ENCODE data around the gene PTPRG. TPM values are rescaled to one million over a fixed set of nuclear protein-coding genes. Genes with fewer than 3 reads are reported as not detected.

The PTPRG gene
- total RNA-seq, 1 donor from 2014 or later, result 119 TPM

DNA sequence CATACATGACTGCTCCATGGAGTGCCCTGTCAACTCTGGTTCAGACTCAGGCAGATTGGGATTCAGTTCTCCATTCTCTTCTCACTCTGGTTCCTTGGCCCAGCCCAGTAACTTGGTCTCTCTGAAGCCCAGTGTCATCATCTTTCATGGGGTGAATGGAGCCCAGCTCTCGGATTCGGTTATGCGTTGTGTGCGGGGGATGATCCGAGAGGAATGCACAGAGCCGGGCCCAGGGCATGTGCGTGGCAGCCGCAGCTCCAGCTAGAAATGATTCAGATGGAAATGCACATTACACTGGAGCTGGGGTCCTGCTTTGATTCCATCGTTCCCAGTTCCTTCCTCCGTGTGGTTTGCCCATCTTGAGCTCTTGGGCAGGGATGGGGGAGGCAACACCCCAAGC lies 622.6 kb downstream of the PTPRG start:
- DNase-seq (ENCODE audit: low read depth), result no peak

DNA sequence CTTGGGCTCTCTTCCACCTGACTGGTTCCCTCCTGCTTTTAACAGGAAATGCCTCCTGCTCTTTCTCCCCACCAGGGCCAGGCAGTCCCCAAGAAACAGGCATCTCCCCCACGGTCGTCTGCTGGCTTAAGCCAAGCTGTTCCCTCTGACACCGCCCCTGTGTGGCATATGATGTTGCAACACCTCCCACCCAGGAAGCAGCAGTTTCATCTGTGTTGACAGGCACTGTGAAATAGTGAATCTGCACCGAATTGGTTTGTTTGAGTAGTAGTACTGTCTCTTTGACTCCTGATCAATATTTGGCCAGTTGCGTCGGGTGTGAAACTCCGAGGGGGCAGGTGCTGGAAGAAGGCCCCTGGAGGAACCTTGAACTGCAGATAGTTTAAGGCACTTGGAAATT lies 623.2 kb downstream of the PTPRG start:
- peak; percentile 55 for DNase-seq (ENCODE audit: low read depth)

DNA sequence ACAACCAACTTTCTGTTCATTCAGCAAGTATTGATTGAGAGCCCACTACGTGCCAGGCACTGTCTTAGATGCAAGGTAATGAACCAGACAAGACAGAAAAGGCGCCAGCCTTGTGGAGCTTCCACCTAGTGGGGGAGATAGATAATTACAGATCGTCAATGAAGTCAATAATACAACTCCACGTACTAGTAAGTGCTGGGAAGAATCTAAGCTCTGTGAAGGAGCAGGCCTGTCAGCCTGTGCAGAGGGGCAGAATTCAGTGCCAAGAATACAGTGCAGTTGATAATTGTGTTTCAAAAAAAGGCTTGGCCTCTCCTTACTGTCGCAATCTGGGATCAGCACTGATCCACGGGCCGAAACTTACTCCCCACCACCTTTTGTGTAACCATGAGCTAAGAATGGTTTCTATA lies 625.7 kb downstream of the PTPRG start:
- DNase-seq (ENCODE audit: low read depth), result no peak

DNA sequence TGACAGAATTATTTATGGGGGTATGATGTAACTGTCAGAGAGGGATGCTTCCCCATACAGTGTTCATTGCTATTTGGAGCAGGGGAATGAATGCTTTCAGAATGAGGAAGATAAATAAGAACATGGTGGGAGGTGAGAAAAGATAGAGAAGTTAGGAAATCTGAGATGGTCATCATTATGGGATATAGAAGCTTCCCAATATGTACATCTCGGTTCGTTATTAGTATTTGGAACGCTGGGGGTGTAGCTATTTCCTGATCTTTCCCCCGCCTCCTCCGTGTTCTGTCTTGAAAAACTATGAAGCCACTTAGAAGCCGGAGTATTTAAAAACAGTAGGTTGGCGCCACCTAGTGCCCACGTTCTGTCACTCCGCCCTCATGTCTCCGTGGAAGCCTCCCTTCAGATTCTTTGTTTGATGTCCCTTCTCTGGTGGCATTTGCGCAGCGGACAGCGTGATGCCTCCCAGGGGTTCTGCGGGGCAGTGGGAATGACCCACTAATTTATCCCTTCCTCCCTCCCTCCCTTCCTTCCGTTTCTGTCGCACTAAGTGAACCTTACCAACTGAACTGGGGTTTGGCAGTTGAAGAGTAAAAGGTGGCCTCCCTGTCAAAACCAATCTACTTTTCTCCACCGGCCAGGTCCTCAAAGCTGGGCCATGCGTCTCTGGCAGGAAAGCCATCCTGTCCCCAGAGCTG lies 627.5 kb downstream of the PTPRG start:
- DNase-seq (ENCODE audit: low read depth), result peak; percentile 63

DNA sequence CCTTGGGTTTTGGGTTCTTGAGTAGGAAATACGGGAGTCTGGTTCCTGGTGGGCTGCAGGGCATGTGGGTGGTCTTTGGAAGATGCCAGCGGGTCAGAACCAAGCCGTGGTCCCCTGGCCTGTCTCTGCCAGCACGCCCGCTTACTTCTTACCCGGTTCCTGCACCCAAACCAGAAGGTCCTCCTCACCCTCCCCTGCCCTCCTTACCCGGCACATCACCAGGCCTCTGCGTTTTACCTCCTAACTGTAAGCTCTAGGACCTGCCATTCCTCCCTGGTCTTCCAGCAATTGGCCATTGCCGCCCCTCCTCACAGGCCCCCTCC lies 628.0 kb downstream of the PTPRG start:
- DNase-seq (ENCODE audit: low read depth), result no peak

DNA sequence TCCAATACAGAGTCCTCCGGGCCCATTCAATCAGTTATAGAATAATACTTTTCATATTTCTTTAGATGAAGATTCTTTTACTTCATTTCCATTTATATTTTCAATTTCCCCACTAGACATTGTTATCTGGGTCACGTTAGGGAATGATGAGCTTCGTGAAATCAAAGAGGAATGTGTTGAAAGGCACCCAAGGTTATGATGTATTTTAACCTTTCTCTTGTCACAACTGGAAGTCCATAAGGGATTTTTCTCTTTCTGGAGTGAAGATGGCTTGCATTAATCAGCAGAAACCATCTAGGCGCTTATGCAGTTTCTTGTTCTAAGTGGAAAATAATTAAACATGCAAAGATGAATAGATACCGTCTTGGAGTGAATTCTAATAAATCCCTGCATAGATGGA lies 631.5 kb downstream of the PTPRG start:
- no peak for DNase-seq (ENCODE audit: low read depth)

DNA sequence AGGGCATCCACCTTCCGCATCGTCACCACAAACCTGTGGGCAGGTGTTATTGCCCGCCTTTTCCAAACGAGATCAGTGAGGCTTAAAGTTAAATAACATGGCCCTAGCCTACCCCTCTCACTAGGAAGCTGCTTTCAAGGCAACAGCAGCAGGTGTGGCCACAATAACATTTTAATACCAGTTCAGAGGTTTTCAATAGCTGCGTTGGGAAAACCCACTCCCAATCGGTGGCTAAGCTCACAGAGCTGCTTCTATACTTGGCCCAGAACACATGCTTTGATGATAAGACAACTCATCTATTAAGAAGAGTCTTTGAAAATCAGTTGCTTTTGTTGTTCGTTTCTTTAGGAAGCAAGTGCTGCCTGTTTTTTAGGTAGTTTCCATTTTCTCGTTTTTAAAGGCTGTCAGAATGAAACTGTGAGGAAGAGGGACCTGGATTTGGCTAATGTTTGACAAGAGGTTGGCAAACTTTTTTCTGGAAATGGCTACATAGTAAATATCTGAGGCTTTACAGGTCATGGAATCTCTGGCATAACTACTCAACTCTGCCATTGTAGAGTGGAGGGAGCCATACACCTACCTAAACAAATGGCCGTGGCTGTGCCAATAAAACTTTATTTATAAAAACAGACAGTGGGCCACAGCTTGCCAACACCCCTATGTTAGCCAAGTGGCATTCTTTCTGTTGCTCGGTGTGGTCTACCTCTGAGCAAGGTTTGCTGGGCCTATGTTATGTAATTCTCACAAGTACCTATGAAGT lies 632.4 kb downstream of the PTPRG start:
- DNase-seq (ENCODE audit: low read depth), result peak; percentile 45

DNA sequence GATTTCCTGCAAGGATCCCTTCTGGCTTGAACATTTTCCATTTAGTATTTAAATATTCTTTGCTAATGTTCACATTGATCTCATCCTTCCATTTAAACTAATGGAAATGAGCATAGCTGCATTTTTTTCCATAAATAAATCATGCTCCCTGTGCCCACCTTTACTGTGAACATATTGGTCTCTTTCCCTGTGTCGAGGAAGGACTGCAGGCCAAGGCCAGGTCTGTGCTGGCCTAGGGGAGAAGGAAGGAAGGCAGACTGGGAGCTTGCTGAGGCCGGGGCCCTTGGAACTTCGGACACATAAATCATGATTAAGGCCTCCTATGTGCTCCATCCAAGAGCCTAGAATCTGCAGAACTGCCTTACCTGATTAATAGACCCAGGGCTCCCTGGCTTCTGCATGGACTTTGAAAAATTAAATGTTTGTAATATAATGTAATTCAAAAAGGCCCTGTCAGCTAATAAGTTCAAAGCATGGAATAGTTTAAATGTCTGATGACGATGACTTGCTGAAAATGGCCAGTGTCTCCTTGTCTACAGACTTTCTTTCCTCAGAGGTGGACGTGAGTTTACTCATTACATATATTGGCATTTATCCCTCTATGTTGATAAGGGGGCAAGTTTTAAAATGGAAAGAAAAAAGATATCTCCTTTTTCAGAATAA lies 636.1 kb downstream of the PTPRG start:
- DNase-seq (ENCODE audit: low read depth), result no peak

DNA sequence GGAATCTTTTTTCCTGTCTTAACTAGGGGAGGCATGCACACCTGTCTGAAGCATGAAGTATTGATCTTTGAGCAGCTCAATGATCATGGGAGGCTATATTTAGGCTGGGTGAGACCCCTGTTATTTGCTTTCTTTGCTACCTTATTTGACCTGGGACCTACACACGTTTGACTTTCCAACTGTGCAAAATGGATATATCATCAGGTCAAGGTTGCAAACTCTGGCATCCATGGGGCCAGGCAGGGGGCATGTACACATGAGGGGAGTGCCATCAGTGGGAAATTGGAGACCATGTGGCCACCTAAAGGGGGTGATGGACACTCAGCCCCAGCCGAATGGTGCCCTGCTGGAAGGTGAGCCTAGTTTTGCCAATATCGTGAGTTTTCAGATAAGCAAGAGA lies 637.8 kb downstream of the PTPRG start:
- no peak for DNase-seq (ENCODE audit: low read depth)

DNA sequence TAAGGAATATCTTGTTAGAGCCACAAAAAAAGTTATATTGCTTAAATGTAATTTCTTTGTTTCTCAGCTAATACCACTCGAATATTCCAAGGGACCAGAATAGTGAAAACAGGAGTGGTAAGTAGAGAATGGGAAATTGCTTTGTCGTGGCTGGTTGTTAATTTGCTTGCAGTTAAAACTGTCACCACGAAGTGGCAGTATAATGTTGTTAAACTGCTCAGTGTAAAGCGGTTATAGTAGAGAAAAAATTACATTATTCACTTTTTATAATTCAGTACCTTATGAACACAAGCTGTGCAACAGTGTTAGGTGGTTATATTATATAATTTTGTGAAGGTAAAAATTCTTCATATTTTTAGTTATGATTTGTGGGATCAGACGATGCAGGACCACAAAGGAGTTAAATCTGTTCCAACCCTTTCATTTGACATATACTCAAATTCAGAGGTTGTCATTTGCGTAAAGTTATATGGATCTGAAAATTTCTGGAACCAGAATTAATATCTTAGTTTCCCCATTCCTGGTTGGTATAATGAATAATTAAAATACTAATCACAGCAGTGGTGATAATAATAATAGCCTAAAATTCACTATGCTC lies 640.2 kb downstream of the PTPRG start:
- DNase-seq (ENCODE audit: low read depth), result peak; percentile 42

DNA sequence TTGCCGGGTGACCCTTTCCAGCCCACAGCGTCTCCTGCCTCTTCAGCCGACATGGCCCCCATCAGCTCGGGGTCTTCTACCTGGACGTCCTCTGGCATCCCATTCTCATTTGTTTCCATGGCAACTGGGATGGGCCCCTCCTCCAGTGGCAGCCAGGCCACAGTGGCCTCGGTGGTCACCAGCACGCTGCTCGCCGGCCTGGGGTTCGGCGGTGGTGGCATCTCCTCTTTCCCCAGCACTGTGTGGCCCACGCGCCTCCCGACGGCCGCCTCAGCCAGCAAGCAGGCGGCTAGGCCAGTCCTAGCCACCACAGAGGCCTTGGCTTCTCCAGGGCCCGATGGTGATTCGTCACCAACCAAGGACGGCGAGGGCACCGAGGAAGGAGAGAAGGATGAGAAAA lies 641.8 kb downstream of the PTPRG start:
- DNase-seq (ENCODE audit: low read depth), result no peak

DNA sequence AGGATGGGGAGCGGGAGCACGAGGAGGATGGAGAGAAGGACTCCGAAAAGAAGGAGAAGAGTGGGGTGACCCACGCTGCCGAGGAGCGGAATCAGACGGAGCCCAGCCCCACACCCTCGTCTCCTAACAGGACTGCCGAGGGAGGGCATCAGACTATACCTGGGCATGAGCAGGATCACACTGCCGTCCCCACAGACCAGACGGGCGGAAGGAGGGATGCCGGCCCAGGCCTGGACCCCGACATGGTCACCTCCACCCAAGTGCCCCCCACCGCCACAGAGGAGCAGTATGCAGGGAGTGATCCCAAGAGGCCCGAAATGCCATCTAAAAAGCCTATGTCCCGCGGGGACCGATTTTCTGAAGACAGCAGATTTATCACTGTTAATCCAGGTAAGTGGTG lies 642.2 kb downstream of the PTPRG start:
- no peak for DNase-seq (ENCODE audit: low read depth)

DNA sequence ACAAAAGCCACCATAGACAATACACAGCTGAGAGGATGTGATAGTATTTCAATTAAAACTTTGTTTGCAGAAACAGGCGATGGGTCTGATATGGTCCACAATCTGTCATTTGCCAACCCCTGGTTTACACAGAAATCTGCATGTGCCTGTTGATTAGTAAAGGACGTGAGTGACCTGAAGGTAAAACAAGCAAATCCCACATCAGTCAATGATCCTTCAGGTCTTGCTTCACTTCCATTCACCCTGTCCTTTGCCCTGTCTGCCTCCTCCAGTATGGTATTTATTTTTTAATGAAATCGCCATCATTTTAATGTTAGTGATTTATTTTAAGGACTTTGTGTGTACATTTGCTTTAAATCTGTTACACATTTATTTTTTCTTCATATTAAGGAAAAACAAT lies 645.8 kb downstream of the PTPRG start:
- DNase-seq (ENCODE audit: low read depth), result no peak

DNA sequence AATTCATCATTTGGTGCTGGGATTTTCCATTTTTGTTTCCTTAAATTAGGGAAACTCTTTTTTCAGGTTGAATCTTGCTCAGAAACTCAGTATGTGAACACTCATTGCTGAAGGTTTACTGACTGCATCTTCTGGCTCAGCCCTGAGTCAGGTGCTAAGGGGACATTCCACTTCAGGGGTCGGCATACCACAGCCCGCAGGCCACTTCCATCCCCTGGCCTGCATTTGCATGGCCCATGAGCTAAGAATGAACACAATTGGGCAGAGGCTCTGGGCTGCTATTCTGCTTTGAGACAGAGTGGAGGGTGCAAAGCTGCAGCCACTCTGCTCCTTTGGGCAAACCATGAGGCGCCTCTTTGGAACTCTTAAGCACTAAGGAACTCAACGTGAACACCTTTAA lies 647.0 kb downstream of the PTPRG start:
- DNase-seq (ENCODE audit: low read depth), result no peak

DNA sequence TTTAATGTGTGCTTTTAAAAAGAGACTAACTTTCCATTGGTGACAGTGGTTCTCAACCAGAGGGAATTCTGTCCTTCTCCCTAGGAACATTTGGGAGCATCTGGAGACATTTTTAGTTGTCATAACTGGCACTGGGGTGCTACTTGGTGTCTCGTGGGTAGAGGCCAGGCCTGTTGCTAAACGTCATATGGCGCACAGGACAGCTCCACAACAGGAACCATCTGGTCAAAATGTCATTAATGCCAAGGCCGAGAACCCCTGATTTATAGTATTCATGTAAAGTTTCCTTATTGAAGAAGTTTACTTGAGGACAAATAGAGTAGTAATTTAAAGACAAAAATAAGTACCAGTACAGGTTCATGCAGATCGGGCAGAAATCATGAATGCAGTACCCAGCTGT lies 647.7 kb downstream of the PTPRG start:
- DNase-seq (ENCODE audit: low read depth), result no peak

DNA sequence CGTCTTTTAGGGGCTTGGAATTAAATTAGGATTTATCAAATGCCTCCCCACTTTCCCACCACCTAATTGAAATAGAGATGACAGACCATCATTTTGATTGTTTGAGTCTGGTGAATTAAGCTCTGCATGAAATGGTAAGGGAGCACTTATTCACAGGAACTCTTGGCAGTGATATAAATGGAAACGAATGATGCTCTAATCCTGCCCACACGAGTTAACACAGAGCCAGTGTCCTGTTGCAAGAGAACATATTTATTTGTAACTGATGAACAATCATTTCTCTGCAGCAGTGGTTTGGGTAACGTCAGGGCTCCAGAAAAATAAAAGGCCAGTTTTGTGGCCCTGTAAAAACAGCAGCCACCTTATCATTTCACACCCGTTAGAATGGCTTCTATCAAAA lies 648.6 kb downstream of the PTPRG start:
- no peak for DNase-seq (ENCODE audit: low read depth)

DNA sequence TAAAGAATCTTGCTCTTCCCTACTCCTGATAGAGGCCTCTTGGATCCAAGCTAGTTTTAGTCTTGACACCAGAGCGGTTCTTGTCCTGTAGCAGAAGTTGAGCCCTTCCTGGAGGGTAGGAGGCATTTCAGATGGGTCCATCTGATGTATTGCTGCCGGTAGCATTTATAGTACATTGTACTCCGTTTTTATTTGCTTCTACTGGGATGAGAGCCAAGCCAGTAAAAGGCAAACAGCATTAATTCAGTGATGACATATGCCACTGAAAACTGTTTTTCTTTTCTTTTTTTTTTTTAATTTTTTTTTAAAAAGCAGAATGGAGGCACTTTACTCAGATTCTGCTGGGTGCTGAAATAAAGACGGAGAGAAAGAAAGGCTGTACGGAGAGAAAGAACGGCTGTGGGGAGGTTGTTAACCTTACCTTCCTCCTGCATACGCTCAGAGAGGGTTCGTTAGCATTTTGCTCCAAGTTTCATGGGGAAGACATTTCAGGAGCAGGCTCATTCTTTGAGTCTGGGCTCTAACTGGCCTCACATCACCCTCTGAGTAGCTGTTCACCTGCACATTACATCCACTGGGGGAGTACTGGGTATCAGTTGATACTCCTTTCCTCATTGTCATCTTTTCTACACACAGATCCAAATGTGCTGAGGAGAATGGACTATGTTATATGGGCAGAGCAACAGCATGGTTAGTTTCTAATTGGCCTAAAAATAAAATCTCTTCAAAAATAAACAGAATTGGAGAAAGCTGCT lies 650.5 kb downstream of the PTPRG start:
- no peak for DNase-seq (ENCODE audit: low read depth)

DNA sequence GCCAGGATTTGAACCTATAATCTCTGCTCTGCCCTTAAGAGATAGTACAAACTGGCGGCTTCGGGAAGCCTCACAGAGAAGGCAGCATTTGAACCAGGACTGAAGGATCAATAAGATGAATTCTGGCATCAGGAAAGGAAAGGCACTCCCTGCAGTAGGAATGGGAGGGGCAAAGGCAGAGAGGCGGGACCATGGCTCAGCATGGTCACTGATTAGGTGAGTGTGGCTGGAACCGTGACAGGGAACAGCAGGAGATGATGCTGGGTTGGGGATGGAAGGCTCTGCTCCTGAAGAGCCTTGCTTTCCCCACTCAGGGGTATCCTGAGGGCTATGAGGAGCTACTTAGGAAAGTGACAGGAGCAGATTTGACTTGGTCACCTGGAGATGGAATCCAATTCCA lies 653.5 kb downstream of the PTPRG start:
- DNase-seq (ENCODE audit: low read depth), result no peak

DNA sequence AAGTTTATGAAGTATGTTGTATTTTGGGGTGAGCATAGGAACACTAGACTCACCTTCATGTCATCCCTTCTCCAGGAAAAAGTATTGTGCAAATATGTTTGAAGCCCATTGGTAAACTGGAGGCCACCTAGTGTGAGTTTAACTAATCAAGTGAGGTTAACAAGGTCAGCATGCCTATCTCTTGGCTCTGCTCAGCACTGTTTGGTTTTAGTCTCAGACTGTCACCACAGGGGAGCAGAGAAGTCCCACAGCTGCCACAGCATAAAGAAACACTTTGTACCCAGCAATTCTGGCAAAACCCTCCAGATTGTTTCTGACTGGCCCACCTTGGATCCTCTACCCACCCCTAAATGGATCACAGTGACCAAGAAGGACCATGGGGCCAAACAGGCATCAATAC lies 659.2 kb downstream of the PTPRG start:
- no peak for DNase-seq (ENCODE audit: low read depth)

DNA sequence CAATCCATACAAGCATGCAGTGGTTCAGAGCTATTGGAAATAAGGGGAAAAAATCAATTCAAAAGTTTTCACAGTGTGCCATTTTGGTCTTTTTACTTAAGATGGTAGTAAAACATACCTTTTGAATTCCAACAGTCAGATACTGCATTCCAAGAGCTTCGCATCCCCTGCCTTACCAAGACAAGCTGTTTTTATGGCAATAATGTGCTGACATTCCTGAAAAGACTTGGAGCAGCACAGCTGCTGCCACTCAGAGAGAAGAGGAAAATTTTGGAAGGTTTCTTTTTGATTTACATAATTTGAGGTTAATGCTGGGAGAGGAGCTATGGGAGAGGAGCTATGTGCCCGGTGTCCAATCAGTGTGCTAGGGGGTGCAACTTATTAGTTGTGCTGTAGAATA lies 663.7 kb downstream of the PTPRG start:
- DNase-seq (ENCODE audit: low read depth), result no peak

DNA sequence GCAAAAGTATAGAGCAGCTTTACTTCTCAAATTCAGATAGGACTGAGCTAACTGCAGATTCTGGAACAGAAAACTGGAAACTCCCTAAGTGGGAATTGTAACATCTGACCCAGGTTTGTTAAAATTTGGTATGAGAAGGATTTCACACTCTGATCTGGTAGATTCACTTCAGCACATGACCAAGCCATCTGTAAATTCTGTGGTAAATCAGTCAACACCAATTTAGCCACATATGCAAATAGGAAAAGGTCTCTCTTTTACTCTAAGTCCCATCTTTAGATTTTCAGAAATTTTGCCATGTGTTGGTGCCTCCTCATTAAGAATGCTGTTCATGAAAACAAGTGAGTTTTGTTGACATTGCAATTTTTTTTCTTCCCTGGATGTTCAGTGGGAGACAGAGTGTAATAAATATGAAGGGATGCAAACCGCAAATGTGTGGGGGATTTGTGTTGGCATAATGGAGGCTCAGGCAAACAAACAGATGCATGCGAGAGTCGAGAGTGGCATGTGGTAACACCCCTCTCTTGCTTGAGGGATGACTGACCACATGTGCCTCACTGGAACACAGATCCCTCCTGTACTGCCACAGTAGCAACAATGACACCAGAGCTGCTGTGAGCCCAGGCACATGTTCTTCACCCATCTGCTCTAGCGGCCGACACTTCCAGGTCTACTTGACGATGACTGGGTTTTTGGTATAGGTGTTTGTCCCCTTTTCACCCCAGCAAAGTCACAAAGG lies 665.4 kb downstream of the PTPRG start:
- no peak for DNase-seq (ENCODE audit: low read depth)
